HepG2 (cell line): Measurements from ENCODE around the gene RAB3GAP1. TPM values are rescaled to one million over a fixed set of nuclear protein-coding genes. Genes with fewer than 3 reads are reported as not detected.

ENCODE experiments used
- CEBPB ChIP-seq: IDR thresholded peaks from 2 replicates; pipeline ENCODE4 v1.6.1; 2011; ENCODE audit warnings: low read depth, low read length, improper control_type of control experiment, borderline replicate concordance
- FOXA3 ChIP-seq: IDR thresholded peaks from 2 replicates; pipeline ENCODE4 v1.6.1; 2016; ENCODE audit warnings: missing genetic modification reagents, missing compliant biosample characterization
- FOXK2 ChIP-seq: fragments of 450-650 bp; IDR thresholded peaks from 2 replicates; pipeline ENCODE4 v1.6.1; 2016
- FOXM1 ChIP-seq: sonication (generic); formaldehyde crosslinking; IDR thresholded peaks from 2 replicates; pipeline ENCODE4 v1.5.0; 2020; ENCODE audit warnings: missing genetic modification reagents
- GATAD2A ChIP-seq: IDR thresholded peaks from 2 replicates; pipeline ENCODE4 v1.6.1; 2016
- HNF4G ChIP-seq, 2 experiments: sonication (generic) in 1 of 2; formaldehyde crosslinking in 1 of 2; IDR thresholded peaks; 2 replicates each; pipeline versions ENCODE4 v1.4.0 to v1.6.1; 2011 to 2020; ENCODE audit warnings: borderline replicate concordance in 2 of 2, low read depth in 2 of 2, mild to moderate bottlenecking in 2 of 2, low read length in 1 of 2, missing genetic modification reagents in 1 of 2, moderate library complexity in 1 of 2
- HOXA3 ChIP-seq: sonication (generic); formaldehyde crosslinking; IDR thresholded peaks from 2 replicates; pipeline ENCODE4 v1.5.0; 2020; ENCODE audit warnings: missing genetic modification reagents
- KDM2A ChIP-seq: sonication (generic); formaldehyde crosslinking; IDR thresholded peaks from 2 replicates; pipeline ENCODE4 v1.4.0; 2020; ENCODE audit warnings: low read depth, missing genetic modification reagents, borderline replicate concordance
- MIER2 ChIP-seq: IDR thresholded peaks from 2 replicates; pipeline ENCODE4 v1.6.1; 2016; ENCODE audit warnings: missing biosample characterization, missing genetic modification reagents
- MIXL1 ChIP-seq: IDR thresholded peaks from 2 replicates; pipeline ENCODE4 v1.6.1; 2016
- NCOA2 ChIP-seq: sonication (generic); formaldehyde crosslinking; IDR thresholded peaks from 2 replicates; pipeline ENCODE4 v1.8.0; 2022; ENCODE audit warnings: inconsistent platforms
- NFIC ChIP-seq: IDR thresholded peaks from 2 replicates; pipeline ENCODE4 v1.6.1; 2012; ENCODE audit warnings: mild to moderate bottlenecking, low read length, inconsistent platforms
- NR1H2 ChIP-seq: sonication (generic); formaldehyde crosslinking; IDR thresholded peaks from 2 replicates; pipeline ENCODE4 v1.8.1; 2022; ENCODE audit warnings: low read depth, missing genetic modification reagents, borderline replicate concordance
- PHF5A ChIP-seq: IDR thresholded peaks from one replicate; pipeline ENCODE4 v1.6.1; 2018; ENCODE audit warnings: low read depth, missing genetic modification reagents; ENCODE audit not compliant: unreplicated experiment
- RCOR2 ChIP-seq: IDR thresholded peaks from 2 replicates; pipeline ENCODE4 v1.6.1; 2016; ENCODE audit warnings: missing biosample characterization, missing genetic modification reagents
- RXRB ChIP-seq: IDR thresholded peaks from 2 replicates; pipeline ENCODE4 v1.6.1; 2016; ENCODE audit warnings: borderline replicate concordance, missing genetic modification reagents, missing compliant biosample characterization
- SIX1 ChIP-seq: sonication (generic); formaldehyde crosslinking; IDR thresholded peaks from 2 replicates; pipeline ENCODE4 v1.4.0; 2020; ENCODE audit warnings: missing genetic modification reagents, borderline replicate concordance
- SOX5 ChIP-seq: IDR thresholded peaks from 2 replicates; pipeline ENCODE4 v1.6.1; 2016; ENCODE audit warnings: borderline replicate concordance
- TBX3 ChIP-seq: fragments of 450-650 bp; IDR thresholded peaks from 2 replicates; pipeline ENCODE4 v1.6.1; 2017; ENCODE audit warnings: antibody characterized with exemption, mild to moderate bottlenecking, inconsistent platforms, borderline replicate concordance
- ZEB1 ChIP-seq: IDR thresholded peaks from 2 replicates; pipeline ENCODE4 v1.6.1; 2012; ENCODE audit warnings: mild to moderate bottlenecking, low read depth, inconsistent platforms; ENCODE audit not compliant: insufficient replicate concordance
- ZNF430 ChIP-seq: sonication (generic); formaldehyde crosslinking; IDR thresholded peaks from 2 replicates; pipeline ENCODE4 v1.9.0; 2021; ENCODE audit warnings: mild to moderate bottlenecking, missing genetic modification reagents
- ZNF652 ChIP-seq: IDR thresholded peaks from 2 replicates; pipeline ENCODE4 v1.6.1; 2016; ENCODE audit warnings: low read depth, borderline replicate concordance
- ZNF746 ChIP-seq: sonication (generic); formaldehyde crosslinking; IDR thresholded peaks from 2 replicates; pipeline ENCODE4 v1.8.0; 2022; ENCODE audit warnings: mild to moderate bottlenecking, missing genetic modification reagents
- polyA plus RNA-seq, 8 experiments: library from polyadenylated mRNA; depleted of rRNA in 3 of 8; stranded (reverse) in 7 of 8; unstranded in 1 of 8; fragments of >200 nt; fragmentation: Illumina TruSeq in 4 of 8; extraction: Trizol in 4 of 8; gene quantifications; 2 replicates each; pipeline versions ENCODE4 v1.2.1 to v1.2.3, GENCODE V29; 2011 to 2016; ENCODE audit warnings: low read depth in 4 of 8, missing spikeins in 1 of 8, mixed read lengths in 1 of 8; ENCODE audit not compliant: insufficient read depth in 1 of 8
- total RNA-seq, 5 experiments: library from RNA; depleted of rRNA; stranded (reverse); fragments of >200 nt; fragmentation: Illumina TruSeq; extraction: Trizol; gene quantifications; 2 replicates each; pipeline ENCODE4 v1.2.3, GENCODE V29; 2016; ENCODE audit warnings: low read depth in 1 of 5
- TF ChIP-seq, protein P1 (sequence below): sonication (generic); formaldehyde crosslinking; IDR thresholded peaks from 2 replicates; pipeline ENCODE4 v1.9.0; 2021; ENCODE audit warnings: missing genetic modification reagents, mild to moderate bottlenecking, borderline replicate concordance
- TF ChIP-seq, protein P2 (sequence below): sonication (generic); formaldehyde crosslinking; IDR thresholded peaks from 2 replicates; pipeline ENCODE4 v1.5.1; 2020; ENCODE audit warnings: mild to moderate bottlenecking, missing genetic modification reagents, moderate library complexity
- TF ChIP-seq, protein P3 (sequence below): IDR thresholded peaks from 2 replicates; pipeline ENCODE4 v1.6.1; 2016; ENCODE audit warnings: missing genetic modification reagents, missing compliant biosample characterization
- TF ChIP-seq, protein P4 (sequence below): sonication (generic); formaldehyde crosslinking; conservative IDR thresholded peaks from 2 replicates; pipeline ENCODE4 v1.4.0; 2020; ENCODE audit warnings: mild to moderate bottlenecking, missing genetic modification reagents, moderate library complexity

The RAB3GAP1 gene
- total and polyA plus RNA-seq, 2 of the 13 experiments (the other 11 are each of a cell fraction or from before 2014, with no cell fraction given), result 15.2 to 48.8 TPM

DNA sequence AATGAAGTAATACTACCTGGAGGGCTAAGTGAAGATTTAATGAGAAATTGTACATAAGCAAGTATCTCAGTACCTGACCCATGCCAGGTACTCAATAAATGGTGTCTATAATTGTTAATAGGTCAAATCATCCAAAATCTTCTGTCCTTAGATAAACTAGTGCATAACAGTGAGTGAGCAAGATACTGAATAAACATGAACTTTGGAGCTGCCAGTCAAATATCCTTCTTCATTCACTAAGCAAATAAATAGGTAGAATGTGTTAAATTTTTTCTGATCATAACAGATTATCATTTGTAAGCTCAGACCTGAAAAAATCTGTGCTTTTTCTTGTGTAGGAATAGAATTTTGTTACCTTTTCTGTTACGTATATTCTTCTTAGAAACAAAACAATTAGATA lies 39.6 kb downstream of the RAB3GAP1 start (continued):
- peak; percentile 69; the same call in 1 of the 2 replicates for TF ChIP-seq SIX1 (CRISPR knock-in tag)
- TF ChIP-seq FOXA3, result peak; percentile 86
- peak; percentile 36 for TF ChIP-seq ZEB1
- no peak for TF ChIP-seq ZNF430 (CRISPR knock-in tag)
- no peak for TF ChIP-seq HOXA3 (CRISPR knock-in tag)
- TF ChIP-seq, protein P1, sequence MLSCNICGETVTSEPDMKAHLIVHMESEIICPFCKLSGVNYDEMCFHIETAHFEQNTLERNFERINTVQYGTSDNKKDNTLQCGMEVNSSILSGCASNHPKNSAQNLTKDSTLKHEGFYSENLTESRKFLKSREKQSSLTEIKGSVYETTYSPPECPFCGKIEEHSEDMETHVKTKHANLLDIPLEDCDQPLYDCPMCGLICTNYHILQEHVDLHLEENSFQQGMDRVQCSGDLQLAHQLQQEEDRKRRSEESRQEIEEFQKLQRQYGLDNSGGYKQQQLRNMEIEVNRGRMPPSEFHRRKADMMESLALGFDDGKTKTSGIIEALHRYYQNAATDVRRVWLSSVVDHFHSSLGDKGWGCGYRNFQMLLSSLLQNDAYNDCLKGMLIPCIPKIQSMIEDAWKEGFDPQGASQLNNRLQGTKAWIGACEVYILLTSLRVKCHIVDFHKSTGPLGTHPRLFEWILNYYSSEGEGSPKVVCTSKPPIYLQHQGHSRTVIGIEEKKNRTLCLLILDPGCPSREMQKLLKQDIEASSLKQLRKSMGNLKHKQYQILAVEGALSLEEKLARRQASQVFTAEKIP (CRISPR knock-in tag), result no peak
- no peak for TF ChIP-seq KDM2A (CRISPR knock-in tag)
- no peak for TF ChIP-seq CEBPB
- peak; percentile 69 for TF ChIP-seq GATAD2A (CRISPR knock-in tag)
- peak; percentile 77 for TF ChIP-seq NCOA2 (CRISPR knock-in tag)
- peak; percentile 77; the same call in 1 of the 2 replicates for TF ChIP-seq TBX3
- TF ChIP-seq FOXM1 (CRISPR knock-in tag), result no peak
- TF ChIP-seq MIXL1, result 0 out of 2 replicates have a peak, but pooled peaks have one; percentile 38
- no peak for TF ChIP-seq PHF5A (CRISPR knock-in tag)
- peak; percentile 91 for TF ChIP-seq RXRB (CRISPR knock-in tag)
- TF ChIP-seq MIER2, result no peak
- TF ChIP-seq NR1H2, result no peak
- 0 out of 2 replicates have a peak, but pooled peaks have one; percentile 29 for TF ChIP-seq RCOR2
- TF ChIP-seq, protein P2, sequence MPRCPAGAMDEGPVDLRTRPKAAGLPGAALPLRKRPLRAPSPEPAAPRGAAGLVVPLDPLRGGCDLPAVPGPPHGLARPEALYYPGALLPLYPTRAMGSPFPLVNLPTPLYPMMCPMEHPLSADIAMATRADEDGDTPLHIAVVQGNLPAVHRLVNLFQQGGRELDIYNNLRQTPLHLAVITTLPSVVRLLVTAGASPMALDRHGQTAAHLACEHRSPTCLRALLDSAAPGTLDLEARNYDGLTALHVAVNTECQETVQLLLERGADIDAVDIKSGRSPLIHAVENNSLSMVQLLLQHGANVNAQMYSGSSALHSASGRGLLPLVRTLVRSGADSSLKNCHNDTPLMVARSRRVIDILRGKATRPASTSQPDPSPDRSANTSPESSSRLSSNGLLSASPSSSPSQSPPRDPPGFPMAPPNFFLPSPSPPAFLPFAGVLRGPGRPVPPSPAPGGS (CRISPR knock-in tag), result no peak
- TF ChIP-seq, protein P3, sequence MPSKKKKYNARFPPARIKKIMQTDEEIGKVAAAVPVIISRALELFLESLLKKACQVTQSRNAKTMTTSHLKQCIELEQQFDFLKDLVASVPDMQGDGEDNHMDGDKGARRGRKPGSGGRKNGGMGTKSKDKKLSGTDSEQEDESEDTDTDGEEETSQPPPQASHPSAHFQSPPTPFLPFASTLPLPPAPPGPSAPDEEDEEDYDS, result no peak
- TF ChIP-seq ZNF652 (CRISPR knock-in tag), result peak; percentile 25; the same call in 1 of the 2 replicates
- TF ChIP-seq NFIC, result peak; percentile 69; the same call in 1 of the 2 replicates
- TF ChIP-seq, protein P4, sequence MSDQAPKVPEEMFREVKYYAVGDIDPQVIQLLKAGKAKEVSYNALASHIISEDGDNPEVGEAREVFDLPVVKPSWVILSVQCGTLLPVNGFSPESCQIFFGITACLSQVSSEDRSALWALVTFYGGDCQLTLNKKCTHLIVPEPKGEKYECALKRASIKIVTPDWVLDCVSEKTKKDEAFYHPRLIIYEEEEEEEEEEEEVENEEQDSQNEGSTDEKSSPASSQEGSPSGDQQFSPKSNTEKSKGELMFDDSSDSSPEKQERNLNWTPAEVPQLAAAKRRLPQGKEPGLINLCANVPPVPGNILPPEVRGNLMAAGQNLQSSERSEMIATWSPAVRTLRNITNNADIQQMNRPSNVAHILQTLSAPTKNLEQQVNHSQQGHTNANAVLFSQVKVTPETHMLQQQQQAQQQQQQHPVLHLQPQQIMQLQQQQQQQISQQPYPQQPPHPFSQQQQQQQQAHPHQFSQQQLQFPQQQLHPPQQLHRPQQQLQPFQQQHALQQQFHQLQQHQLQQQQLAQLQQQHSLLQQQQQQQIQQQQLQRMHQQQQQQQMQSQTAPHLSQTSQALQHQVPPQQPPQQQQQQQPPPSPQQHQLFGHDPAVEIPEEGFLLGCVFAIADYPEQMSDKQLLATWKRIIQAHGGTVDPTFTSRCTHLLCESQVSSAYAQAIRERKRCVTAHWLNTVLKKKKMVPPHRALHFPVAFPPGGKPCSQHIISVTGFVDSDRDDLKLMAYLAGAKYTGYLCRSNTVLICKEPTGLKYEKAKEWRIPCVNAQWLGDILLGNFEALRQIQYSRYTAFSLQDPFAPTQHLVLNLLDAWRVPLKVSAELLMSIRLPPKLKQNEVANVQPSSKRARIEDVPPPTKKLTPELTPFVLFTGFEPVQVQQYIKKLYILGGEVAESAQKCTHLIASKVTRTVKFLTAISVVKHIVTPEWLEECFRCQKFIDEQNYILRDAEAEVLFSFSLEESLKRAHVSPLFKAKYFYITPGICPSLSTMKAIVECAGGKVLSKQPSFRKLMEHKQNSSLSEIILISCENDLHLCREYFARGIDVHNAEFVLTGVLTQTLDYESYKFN, result peak; percentile 76
- TF ChIP-seq HNF4G (IDR thresholded peaks at IDR 0.05; ENCODE audit: borderline replicate concordance, low read depth, low read length), result peak; percentile 73
- no peak for TF ChIP-seq HNF4G (CRISPR knock-in tag; IDR thresholded peaks at IDR 0.05; ENCODE audit: borderline replicate concordance, low read depth)
- no peak for TF ChIP-seq FOXK2
- peak; percentile 66; the same call in 1 of the 2 replicates for TF ChIP-seq SOX5 (CRISPR knock-in tag)
- no peak for TF ChIP-seq ZNF746 (CRISPR knock-in tag)
